Trophoblast cell (in vitro differentiated cells and primary cell): ENCODE measurements around the gene KLC1.

Experiments used
- DNase-seq, 2 donors: peaks; one replicate each; pipeline ENCODE4 v3.0.0-alpha.2; 2016
- H2AFZ ChIP-seq: 2 replicates; pipeline ENCODE4 v1.6.1; 2013; ENCODE audit warnings: low read length, moderate library complexity, mild to moderate bottlenecking; ENCODE audit not compliant: insufficient read depth, poor library complexity
- H2AK5ac ChIP-seq: 2 replicates; pipeline ENCODE4 v1.6.1; 2013; ENCODE audit warnings: mild to moderate bottlenecking, low read length
- H2BK120ac ChIP-seq: 2 replicates; pipeline ENCODE4 v1.6.1; 2013; ENCODE audit warnings: low read length, mild to moderate bottlenecking, moderate library complexity; ENCODE audit not compliant: insufficient read depth, poor library complexity
- H2BK12ac ChIP-seq: 2 replicates; pipeline ENCODE4 v1.6.1; 2013; ENCODE audit warnings: mild to moderate bottlenecking, low read length, moderate library complexity
- H2BK5ac ChIP-seq: 2 replicates; pipeline ENCODE4 v1.6.1; 2013; ENCODE audit warnings: low read length, low read depth, moderate library complexity, mild to moderate bottlenecking; ENCODE audit not compliant: poor library complexity
- H3K14ac ChIP-seq: 2 replicates; pipeline ENCODE4 v1.6.1; 2013; ENCODE audit warnings: mild to moderate bottlenecking, low read length
- H3K18ac ChIP-seq: 2 replicates; pipeline ENCODE4 v1.6.1; 2013; ENCODE audit warnings: mild to moderate bottlenecking, low read length
- H3K23ac ChIP-seq: 2 replicates; pipeline ENCODE4 v1.6.1; 2013; ENCODE audit warnings: low read length
- H3K27ac ChIP-seq: 2 replicates; pipeline ENCODE4 v1.5.1; 2013; ENCODE audit warnings: low read depth, mild to moderate bottlenecking, inconsistent platforms, low read length, moderate library complexity
- H3K27me3 ChIP-seq: 2 replicates; pipeline ENCODE4 v1.6.1; 2013; ENCODE audit warnings: inconsistent platforms, mild to moderate bottlenecking, low read length, moderate library complexity; ENCODE audit not compliant: insufficient read depth
- H3K36me3 ChIP-seq, 2 experiments: 1 replicate in 1 of 2; 2 replicates in 1 of 2; pipeline ENCODE4 v1.6.1; 2013; ENCODE audit warnings: low read length in 2 of 2, mild to moderate bottlenecking in 2 of 2, moderate library complexity in 1 of 2; ENCODE audit not compliant: insufficient read depth in 2 of 2, control insufficient read depth in 1 of 2
- H3K4ac ChIP-seq: 2 replicates; pipeline ENCODE4 v1.6.1; 2013; ENCODE audit warnings: low read depth, mild to moderate bottlenecking, low read length, moderate library complexity
- H3K4me1 ChIP-seq, 2 experiments: 1 replicate in 1 of 2; 2 replicates in 1 of 2; pipeline ENCODE4 v1.6.1; 2013; ENCODE audit warnings: low read length in 2 of 2, mild to moderate bottlenecking in 2 of 2, moderate library complexity in 1 of 2; ENCODE audit not compliant: insufficient read depth in 2 of 2, control insufficient read depth in 1 of 2
- H3K4me2 ChIP-seq: 2 replicates; pipeline ENCODE4 v1.6.1; 2013; ENCODE audit warnings: inconsistent platforms, mild to moderate bottlenecking, low read length, moderate library complexity
- H3K4me3 ChIP-seq: 2 replicates; pipeline ENCODE4 v1.5.1; 2013; ENCODE audit warnings: mild to moderate bottlenecking, low read depth, low read length, inconsistent platforms
- H3K79me1 ChIP-seq: one replicate; pipeline ENCODE4 v1.6.1; 2013; ENCODE audit warnings: low read length
- H3K79me2 ChIP-seq: 2 replicates; pipeline ENCODE4 v1.6.1; 2013; ENCODE audit warnings: low read length, mild to moderate bottlenecking; ENCODE audit not compliant: control insufficient read depth, insufficient read depth, poor library complexity
- H3K9ac ChIP-seq: 2 replicates; pipeline ENCODE4 v1.6.1; 2013; ENCODE audit warnings: mild to moderate bottlenecking, low read length
- H3K9me3 ChIP-seq: 2 replicates; pipeline ENCODE4 v1.6.1; 2013; ENCODE audit warnings: low read depth, mild to moderate bottlenecking, control low read depth, inconsistent platforms, low read length; ENCODE audit not compliant: insufficient read depth
- H4K12ac ChIP-seq: 2 replicates; pipeline ENCODE4 v1.6.1; 2013; ENCODE audit warnings: low read depth, mild to moderate bottlenecking, low read length, moderate library complexity
- H4K8ac ChIP-seq: 2 replicates; pipeline ENCODE4 v1.6.1; 2013; ENCODE audit warnings: low read depth, mild to moderate bottlenecking, low read length, moderate library complexity
- H4K91ac ChIP-seq: one replicate; pipeline ENCODE4 v1.6.1; 2013; ENCODE audit warnings: low read depth, mild to moderate bottlenecking, low read length, moderate library complexity
- WGBS: extraction: QIAGEN DNeasy Blood & Tissue Kit; methylation state at CpG from one replicate; pipeline ENCODE4 v1.1.7; 2013; ENCODE audit warnings: missing lambda C conversion rate; ENCODE audit not compliant: insufficient read length, insufficient coverage; ENCODE audit errors: extremely low coverage; 5-methylcytosine and 5-hydroxymethylcytosine counted together

KLC1 gene

DNA sequence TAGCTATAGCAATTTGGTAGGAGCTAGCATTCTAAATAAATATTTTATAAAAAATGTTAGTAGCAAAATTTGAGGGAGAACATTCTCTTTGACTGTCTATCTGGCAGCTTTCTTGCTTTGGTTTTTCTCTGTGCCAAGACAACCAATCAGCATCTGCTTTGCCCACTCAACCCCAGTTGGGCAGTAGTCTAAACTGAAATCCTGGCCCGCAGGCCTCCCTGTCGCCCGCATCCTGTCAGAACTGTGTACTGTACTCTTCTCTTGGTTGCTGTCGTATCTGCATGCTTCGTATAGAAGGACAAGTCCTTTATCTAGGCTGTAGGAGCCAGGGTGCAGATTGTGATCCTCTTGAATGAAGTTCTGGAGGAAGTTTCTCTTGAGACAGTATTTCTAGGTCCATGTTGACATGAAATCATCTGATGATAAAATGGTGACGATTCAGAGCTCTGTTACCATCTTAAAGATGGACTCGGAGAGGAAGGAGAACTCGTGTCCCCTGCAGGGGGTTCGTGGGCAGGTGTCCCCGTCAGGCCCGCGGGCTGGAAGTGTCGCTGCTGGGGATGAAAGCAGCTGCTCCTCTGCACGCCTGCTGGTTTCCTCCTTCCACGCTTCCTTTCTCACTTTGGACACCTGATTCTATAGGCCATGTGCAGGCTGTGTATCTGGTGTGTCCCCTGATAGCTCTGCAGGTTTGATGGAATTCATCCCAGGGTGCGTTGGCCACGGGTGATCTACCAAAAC lies 51.6 kb downstream of the KLC1 start:
- no peak for DNase-seq
- H2AFZ ChIP-seq: no peak overlapping the region

GRCh38 chr14:103683139-103683538 lies 54.1 kb downstream of the KLC1 start:
- H3K4me1 ChIP-seq: peaks cover 4% of the 10 kb centered on the region in 2 experiments
- no peak overlapping the region for H3K23ac ChIP-seq
- H3K4ac ChIP-seq: no peak overlapping the region
- H3K9me3 ChIP-seq: no peaks in the 10 kb centered on the region
- H2AK5ac ChIP-seq: no peak overlapping the region
- H3K4me2 ChIP-seq: no peak overlapping the region
- H4K12ac ChIP-seq: no peak overlapping the region
- H2BK5ac ChIP-seq: no peak overlapping the region
- H3K27me3 ChIP-seq: no peaks in the 10 kb centered on the region
- H2BK120ac ChIP-seq: no peak overlapping the region
- WGBS: no CpG with 5 or more reads among the region's 15 CpGs
- H2BK12ac ChIP-seq: no peak overlapping the region
- no peak overlapping the region for H2AFZ ChIP-seq
- no peaks in the 10 kb centered on the region for H3K79me1 ChIP-seq
- peaks cover 57 to 73% of the 10 kb centered on the region in 2 experiments for H3K36me3 ChIP-seq
- H4K91ac ChIP-seq: no peak overlapping the region
- no peak for DNase-seq
- no peak overlapping the region for H3K9ac ChIP-seq
- H3K18ac ChIP-seq: no peak overlapping the region
- no peaks in the 10 kb centered on the region for H3K79me2 ChIP-seq
- no peak overlapping the region for H3K14ac ChIP-seq
- H4K8ac ChIP-seq: no peak overlapping the region
- no peak overlapping the region for H3K27ac ChIP-seq
- H3K4me3 ChIP-seq: no peak overlapping the region

More for the DNA sequence above, 51.6 kb downstream of the KLC1 start:
- Histone ChIP-seq H3K27ac (no peak overlapping the region), H4K91ac (no peak overlapping the region), H3K14ac (no peak overlapping the region), H3K9ac (no peak overlapping the region), H2BK12ac (no peak overlapping the region), H3K18ac (no peak overlapping the region), H2BK5ac (no peak overlapping the region), H3K9me3 (no peaks in the 10 kb centered on the region), H3K23ac (no peak overlapping the region), H3K4me2 (no peak overlapping the region), H3K79me2 (no peaks in the 10 kb centered on the region), H3K79me1 (no peaks in the 10 kb centered on the region), H3K4me1 (no peaks in the 10 kb centered on the region), H3K27me3 (no peaks in the 10 kb centered on the region), H2AK5ac (no peak overlapping the region), H4K12ac (no peak overlapping the region), H2BK120ac (no peak overlapping the region), H3K36me3 (peaks cover 64 to 79% of the 10 kb centered on the region in 2 experiments), H4K8ac (no peak overlapping the region), H3K4me3 (no peak overlapping the region), H3K4ac (no peak overlapping the region)
- WGBS: no CpG with 5 or more reads among the region's 17 CpGs

GRCh38 chr14:103684471-103684870 lies 55.5 kb downstream of the KLC1 start:
- no CpG with 5 or more reads among the region's 6 CpGs for WGBS
- Histone ChIP-seq H3K18ac (no peak overlapping the region), H4K8ac (no peak overlapping the region), H3K27me3 (no peaks in the 10 kb centered on the region), H3K79me2 (no peaks in the 10 kb centered on the region), H3K79me1 (no peaks in the 10 kb centered on the region), H3K4me3 (no peak overlapping the region), H2BK5ac (peak overlapping the region; percentile 18), H3K4ac (no peak overlapping the region), H3K4me1 (peaks cover 4% of the 10 kb centered on the region in 2 experiments), H3K4me2 (no peak overlapping the region), H3K23ac (no peak overlapping the region), H2BK120ac (no peak overlapping the region), H2AK5ac (no peak overlapping the region), H3K27ac (no peak overlapping the region), H3K9me3 (no peaks in the 10 kb centered on the region), H3K36me3 (peaks cover 54 to 72% of the 10 kb centered on the region in 2 experiments), H3K14ac (no peak overlapping the region), H2AFZ (no peak overlapping the region), H4K12ac (no peak overlapping the region), H3K9ac (peak overlapping the region; percentile 37), H4K91ac (no peak overlapping the region), H2BK12ac (no peak overlapping the region)
- DNase-seq: no peak

GRCh38 chr14:103684871-103685270 lies 55.9 kb downstream of the KLC1 start:
- H3K18ac ChIP-seq: no peak overlapping the region
- no peak overlapping the region for H4K12ac ChIP-seq
- H2AFZ ChIP-seq: no peak overlapping the region
- no peak overlapping the region for H3K9ac ChIP-seq
- H2BK120ac ChIP-seq: no peak overlapping the region
- no peak overlapping the region for H2AK5ac ChIP-seq
- H4K91ac ChIP-seq: no peak overlapping the region
- WGBS: no CpG with 5 or more reads among the region's 15 CpGs
- peaks cover 56 to 71% of the 10 kb centered on the region in 2 experiments for H3K36me3 ChIP-seq
- H3K14ac ChIP-seq: no peak overlapping the region
- no peak overlapping the region for H2BK12ac ChIP-seq
- no peak for DNase-seq
- no peak overlapping the region for H3K4me2 ChIP-seq
- H3K4me1 ChIP-seq: peaks cover 4% of the 10 kb centered on the region in 2 experiments
- H3K79me1 ChIP-seq: no peaks in the 10 kb centered on the region
- no peak overlapping the region for H3K23ac ChIP-seq
- H3K79me2 ChIP-seq: no peaks in the 10 kb centered on the region
- H3K27me3 ChIP-seq: no peaks in the 10 kb centered on the region
- H3K9me3 ChIP-seq: no peaks in the 10 kb centered on the region
- H3K4me3 ChIP-seq: no peak overlapping the region
- no peak overlapping the region for H4K8ac ChIP-seq
- no peak overlapping the region for H3K27ac ChIP-seq
- H3K4ac ChIP-seq: no peak overlapping the region
- H2BK5ac ChIP-seq: no peak overlapping the region
